Stimulated activated CD4-positive, alpha-beta T cell treated with anti-CD3 and anti-CD28 coated beads, Interleukin-15, amount 100 ng/mL, for 48 hours (primary cell): ENCODE measurements around the gene FER1L5.

ENCODE experiments used
- DNase-seq, 2 donors: peaks; one replicate each; pipeline ENCODE4 v3.0.0-alpha.2; 2020; ENCODE audit warnings: low read depth in 2 of 2

FER1L5 gene

GRCh38 chr2:96680561-96681141 is 38.1 kb downstream of the FER1L5 start:
- DNase-seq = no peak

GRCh38 chr2:96681540-96681939 is 39.0 kb downstream of the FER1L5 start:
- no peak for DNase-seq

GRCh38 chr2:96683307-96683706 is 40.7 kb downstream of the FER1L5 start:
- DNase-seq = no peak

GRCh38 chr2:96683972-96684820 is 41.6 kb downstream of the FER1L5 start:
- no peak for DNase-seq

GRCh38 chr2:96684883-96685576 is 42.5 kb downstream of the FER1L5 start:
- DNase-seq = no peak

GRCh38 chr2:96685577-96686459 is 43.3 kb downstream of the FER1L5 start:
- DNase-seq = no peak

- no peak for DNase-seq
Measured at GRCh38 chr2:96687266-96687665, 44.7 kb downstream of the FER1L5 start.

- DNase-seq = no peak
Measured at GRCh38 chr2:96687711-96688640, 45.4 kb downstream of the FER1L5 start.

GRCh38 chr2:96688649-96689430 is 46.3 kb downstream of the FER1L5 start:
- no peak for DNase-seq

GRCh38 chr2:96689431-96689991 is 46.9 kb downstream of the FER1L5 start:
- no peak for DNase-seq

- no peak for DNase-seq
Measured at GRCh38 chr2:96690306-96691021, 47.9 kb downstream of the FER1L5 start.

GRCh38 chr2:96691022-96691612 is 48.6 kb downstream of the FER1L5 start:
- no peak for DNase-seq

GRCh38 chr2:96692094-96692971 is 49.8 kb downstream of the FER1L5 start:
- DNase-seq = no peak

- DNase-seq = no peak
Measured at GRCh38 chr2:96693286-96694200, 51.0 kb downstream of the FER1L5 start.

GRCh38 chr2:96694279-96694678 is 51.7 kb downstream of the FER1L5 start:
- DNase-seq = no peak

GRCh38 chr2:96694816-96695455 is 52.4 kb downstream of the FER1L5 start:
- no peak for DNase-seq
